Astrocyte (in vitro differentiated cells and primary cell): Measurements from ENCODE around the gene TOP2B.

Source experiments
- EZH2 ChIP-seq: IDR thresholded peaks from 2 replicates; pipeline ENCODE4 v1.6.1; 2012; ENCODE audit warnings: mild to moderate bottlenecking, low read length, inconsistent platforms; ENCODE audit not compliant: insufficient read depth
- TF ChIP-seq, protein P1 (sequence below): IDR thresholded peaks from 2 replicates; pipeline ENCODE4 v1.5.1; 2011; ENCODE audit warnings: low read depth, mild to moderate bottlenecking, inconsistent platforms, low read length, moderate library complexity; ENCODE audit not compliant: insufficient read depth

DNA sequence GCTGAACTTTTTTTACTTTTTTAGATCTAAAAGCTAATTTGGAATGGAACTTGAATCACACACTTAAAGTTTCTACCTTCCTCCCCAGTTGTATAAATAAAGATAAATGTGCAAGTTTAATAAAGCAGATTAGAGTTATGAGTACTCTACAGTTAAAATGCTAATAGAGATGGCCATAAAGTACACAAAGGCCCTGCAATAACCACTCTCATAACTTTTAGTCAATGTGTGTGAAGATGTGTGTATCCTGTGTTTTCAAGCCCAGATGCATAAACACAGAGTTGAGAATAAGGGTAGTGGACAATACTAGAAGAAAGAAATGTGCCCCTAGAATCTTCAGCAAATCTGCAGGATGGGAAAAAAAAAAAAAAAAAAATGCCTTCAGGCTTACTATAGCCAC lies 45.3 kb downstream of the TOP2B start:
- TF ChIP-seq, protein P1, sequence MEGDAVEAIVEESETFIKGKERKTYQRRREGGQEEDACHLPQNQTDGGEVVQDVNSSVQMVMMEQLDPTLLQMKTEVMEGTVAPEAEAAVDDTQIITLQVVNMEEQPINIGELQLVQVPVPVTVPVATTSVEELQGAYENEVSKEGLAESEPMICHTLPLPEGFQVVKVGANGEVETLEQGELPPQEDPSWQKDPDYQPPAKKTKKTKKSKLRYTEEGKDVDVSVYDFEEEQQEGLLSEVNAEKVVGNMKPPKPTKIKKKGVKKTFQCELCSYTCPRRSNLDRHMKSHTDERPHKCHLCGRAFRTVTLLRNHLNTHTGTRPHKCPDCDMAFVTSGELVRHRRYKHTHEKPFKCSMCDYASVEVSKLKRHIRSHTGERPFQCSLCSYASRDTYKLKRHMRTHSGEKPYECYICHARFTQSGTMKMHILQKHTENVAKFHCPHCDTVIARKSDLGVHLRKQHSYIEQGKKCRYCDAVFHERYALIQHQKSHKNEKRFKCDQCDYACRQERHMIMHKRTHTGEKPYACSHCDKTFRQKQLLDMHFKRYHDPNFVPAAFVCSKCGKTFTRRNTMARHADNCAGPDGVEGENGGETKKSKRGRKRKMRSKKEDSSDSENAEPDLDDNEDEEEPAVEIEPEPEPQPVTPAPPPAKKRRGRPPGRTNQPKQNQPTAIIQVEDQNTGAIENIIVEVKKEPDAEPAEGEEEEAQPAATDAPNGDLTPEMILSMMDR: no peak
- TF ChIP-seq EZH2: no peak
